Esophagus squamous epithelium (tissue), 4 donors: ENCODE data around the gene EFNB1.

Source experiments
- CTCF ChIP-seq, 6 experiments: fragments of 450-650 bp in 4 of 6; fragments of 200-600 bp in 2 of 6; sonication (generic) in 2 of 6; IDR thresholded peaks; one replicate each; pipeline ENCODE4 v1.5.1; 2016 to 2019; ENCODE audit warnings: antibody characterized with exemption in 6 of 6, mild to moderate bottlenecking in 4 of 6, moderate library complexity in 4 of 6
- POLR2A ChIP-seq, 4 donors: fragments of 450-650 bp; IDR thresholded peaks; one replicate each; pipeline ENCODE4 v1.6.1; 2017; ENCODE audit warnings: antibody characterized with exemption in 4 of 4, mild to moderate bottlenecking in 4 of 4, moderate library complexity in 3 of 4

GRCh38 chrX:68881911-68882310, 53.1 kb downstream of the EFNB1 start:
- TF ChIP-seq CTCF (IDR thresholded peaks at IDR 0.05) (no peak), POLR2A (IDR thresholded peaks at IDR 0.05) (no peak)
